GM21723 (cell line): ENCODE results near the gene GNA15.

Experiments used
- ATAC-seq: cut with Tn5 transposase; IDR thresholded peaks from one replicate; pipeline ENCODE4 v1.9.1; 2021; ENCODE audit warnings: mild to moderate bottlenecking, moderate library complexity; ENCODE audit not compliant: unreplicated experiment

Gene GNA15

GRCh38 chr19:3119693-3120380, 16.0 kb upstream of the GNA15 start:
- ATAC-seq: no peak

GRCh38 chr19:3120611-3121276, 15.1 kb upstream of the GNA15 start:
- no peak for ATAC-seq

GRCh38 chr19:3121396-3121795, 14.4 kb upstream of the GNA15 start:
- ATAC-seq: no peak

GRCh38 chr19:3121821-3122511, 13.9 kb upstream of the GNA15 start:
- ATAC-seq: no peak

GRCh38 chr19:3122512-3122870, 13.3 kb upstream of the GNA15 start:
- no peak for ATAC-seq

GRCh38 chr19:3123088-3123721, 12.6 kb upstream of the GNA15 start:
- no peak for ATAC-seq

GRCh38 chr19:3123956-3124355, 11.9 kb upstream of the GNA15 start:
- no peak for ATAC-seq

- ATAC-seq: no peak
Measured at GRCh38 chr19:3124630-3125029, 11.2 kb upstream of the GNA15 start.

GRCh38 chr19:3125900-3126524, 9.8 kb upstream of the GNA15 start:
- ATAC-seq: no peak

GRCh38 chr19:3129112-3129511, 6.7 kb upstream of the GNA15 start:
- ATAC-seq: no peak

GRCh38 chr19:3131168-3131567, 4.7 kb upstream of the GNA15 start:
- ATAC-seq: no peak

GRCh38 chr19:3132971-3133792, 2.7 kb upstream of the GNA15 start:
- peak; percentile 47 for ATAC-seq

GRCh38 chr19:3133793-3134116, 2.1 kb upstream of the GNA15 start:
- no peak for ATAC-seq

GRCh38 chr19:3136684-3137055, 837 bp downstream of the GNA15 start:
- no peak for ATAC-seq

GRCh38 chr19:3137119-3137518, 1.3 kb downstream of the GNA15 start:
- no peak for ATAC-seq

- no peak for ATAC-seq
Measured at GRCh38 chr19:3138268-3138667, 2.4 kb downstream of the GNA15 start.

GRCh38 chr19:3140667-3141038, 4.8 kb downstream of the GNA15 start:
- ATAC-seq: no peak

GRCh38 chr19:3142292-3142670, 6.4 kb downstream of the GNA15 start:
- ATAC-seq: no peak

GRCh38 chr19:3142781-3143337, 7.0 kb downstream of the GNA15 start:
- no peak for ATAC-seq

- no peak for ATAC-seq
Measured at GRCh38 chr19:3145909-3146676, 10.3 kb downstream of the GNA15 start.
